OCI-LY1 (cell line): ENCODE measurements around the gene LRP5.
A peak's percentile ranks its signal among the peaks of the same experiment; 100 is the strongest.

Experiments used
- H2AFZ ChIP-seq: fragments of 200-600 bp; sonication (generic), shearing (Covaris generic); 2 replicates; pipeline ENCODE4 v1.6.0; 2014; ENCODE audit warnings: antibody characterized with exemption, mild to moderate bottlenecking, low read length
- H3F3A ChIP-seq: fragments of 200-600 bp; sonication (generic), shearing (Covaris generic); 2 replicates; pipeline ENCODE4 v1.6.0; 2014; ENCODE audit warnings: mild to moderate bottlenecking, antibody characterized with exemption, low read length, moderate library complexity; ENCODE audit not compliant: insufficient read depth
- H3K27ac ChIP-seq: fragments of 200-600 bp; sonication (generic); 2 replicates; pipeline ENCODE4 v1.5.1; 2014; ENCODE audit warnings: low read length, mixed run types, mild to moderate bottlenecking, low read depth; ENCODE audit not compliant: poor library complexity, severe bottlenecking
- H3K27me3 ChIP-seq: fragments of 200-600 bp; sonication (generic); 2 replicates; pipeline ENCODE4 v1.6.0; 2014; ENCODE audit warnings: antibody characterized with exemption, mild to moderate bottlenecking, low read length, moderate library complexity; ENCODE audit not compliant: insufficient read depth
- H3K36me3 ChIP-seq: fragments of 200-600 bp; sonication (generic); 2 replicates; pipeline ENCODE4 v1.6.1; 2014; ENCODE audit warnings: mild to moderate bottlenecking, antibody characterized with exemption, low read length, moderate library complexity, mixed read lengths; ENCODE audit not compliant: insufficient read depth
- H3K4me1 ChIP-seq: fragments of 200-600 bp; sonication (generic); 2 replicates; pipeline ENCODE4 v1.5.1; 2014; ENCODE audit warnings: mild to moderate bottlenecking, low read length, moderate library complexity; ENCODE audit not compliant: insufficient read depth, severe bottlenecking
- H3K4me2 ChIP-seq: fragments of 200-600 bp; sonication (generic), shearing (Covaris generic); 2 replicates; pipeline ENCODE4 v1.6.1; 2014; ENCODE audit warnings: low read length
- H3K4me3 ChIP-seq: fragments of 200-600 bp; sonication (generic); 2 replicates; pipeline ENCODE4 v1.5.1; 2014; ENCODE audit warnings: low read length, low read depth, mild to moderate bottlenecking, mixed read lengths; ENCODE audit not compliant: poor library complexity, severe bottlenecking
- H3K79me2 ChIP-seq: fragments of 200-600 bp; shearing (Covaris generic); 2 replicates; pipeline ENCODE4 v1.6.1; 2016; ENCODE audit warnings: mixed run types, low read length, mixed read lengths; ENCODE audit not compliant: insufficient read depth
- H3K9ac ChIP-seq: fragments of 200-600 bp; sonication (generic), shearing (Covaris generic); 2 replicates; pipeline ENCODE4 v1.6.1; 2014; ENCODE audit warnings: mild to moderate bottlenecking, low read length, mixed read lengths
- H3K9me2 ChIP-seq: fragments of 200-600 bp; sonication (generic), shearing (Covaris generic); 2 replicates; pipeline ENCODE4 v1.6.1; 2014; ENCODE audit warnings: low read depth, mild to moderate bottlenecking, low read length, mixed read lengths
- H3K9me3 ChIP-seq: fragments of 200-600 bp; shearing (Covaris generic); 2 replicates; pipeline ENCODE4 v1.6.1; 2014; ENCODE audit warnings: low read length, mixed read lengths
- H4K20me1 ChIP-seq: fragments of 200-600 bp; sonication (generic), shearing (Covaris generic); 2 replicates; pipeline ENCODE4 v1.6.0; 2016; ENCODE audit warnings: mild to moderate bottlenecking, low read length; ENCODE audit not compliant: insufficient read depth
- EZH2 ChIP-seq: fragments of 200-600 bp; sonication (generic), shearing (Covaris generic); IDR thresholded peaks from 2 replicates; pipeline ENCODE4 v1.8.0; 2017; ENCODE audit warnings: borderline replicate concordance, mixed run types, mild to moderate bottlenecking, antibody characterized with exemption, low read length, moderate library complexity, mixed read lengths
- TF ChIP-seq, protein P1 (sequence below): fragments of 200-600 bp; sonication (generic), shearing (Covaris generic); IDR thresholded peaks from 2 replicates; pipeline ENCODE4 v1.5.1; 2017; ENCODE audit warnings: mild to moderate bottlenecking, antibody characterized with exemption, low read length, moderate library complexity, mixed read lengths

The LRP5 gene

DNA sequence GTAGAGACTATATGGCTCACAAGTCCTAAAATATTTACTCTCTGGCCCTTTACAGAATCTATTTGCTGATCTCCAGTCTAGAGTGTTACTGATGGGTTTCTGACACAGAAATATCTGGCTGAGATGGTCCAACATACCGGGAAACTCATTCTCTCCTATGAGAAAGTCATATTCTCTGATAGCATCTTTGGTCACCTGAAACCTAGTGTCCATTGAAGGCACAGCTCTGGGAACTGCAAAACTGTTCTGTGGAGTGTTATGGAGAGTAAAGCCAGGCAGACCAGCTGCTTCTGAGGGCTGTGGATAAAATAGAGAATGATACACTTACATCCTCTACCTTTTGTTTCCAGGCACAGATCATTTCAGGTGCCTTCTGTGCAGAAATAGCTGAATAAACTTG lies 38.1 kb upstream of the LRP5 start:
- Histone ChIP-seq H3K4me3 (no peak overlapping the region), H3K4me2 (no peak overlapping the region), H3K4me1 (peaks cover 35% of the 10 kb centered on the region), H3K9ac (no peak overlapping the region), H2AFZ (no peak overlapping the region), H3K27ac (peak overlapping the region; percentile 54), H3F3A (peaks cover 3% of the 10 kb centered on the region; the same call in 1 of the 2 replicates), H3K36me3 (peaks cover 5% of the 10 kb centered on the region; the same call in 1 of the 2 replicates), H3K9me2 (no peaks in the 10 kb centered on the region), H3K9me3 (no peaks in the 10 kb centered on the region), H3K79me2 (no peaks in the 10 kb centered on the region), H3K27me3 (no peaks in the 10 kb centered on the region), H4K20me1 (no peaks in the 10 kb centered on the region)
- no peak for TF ChIP-seq EZH2
- TF ChIP-seq, protein P1, sequence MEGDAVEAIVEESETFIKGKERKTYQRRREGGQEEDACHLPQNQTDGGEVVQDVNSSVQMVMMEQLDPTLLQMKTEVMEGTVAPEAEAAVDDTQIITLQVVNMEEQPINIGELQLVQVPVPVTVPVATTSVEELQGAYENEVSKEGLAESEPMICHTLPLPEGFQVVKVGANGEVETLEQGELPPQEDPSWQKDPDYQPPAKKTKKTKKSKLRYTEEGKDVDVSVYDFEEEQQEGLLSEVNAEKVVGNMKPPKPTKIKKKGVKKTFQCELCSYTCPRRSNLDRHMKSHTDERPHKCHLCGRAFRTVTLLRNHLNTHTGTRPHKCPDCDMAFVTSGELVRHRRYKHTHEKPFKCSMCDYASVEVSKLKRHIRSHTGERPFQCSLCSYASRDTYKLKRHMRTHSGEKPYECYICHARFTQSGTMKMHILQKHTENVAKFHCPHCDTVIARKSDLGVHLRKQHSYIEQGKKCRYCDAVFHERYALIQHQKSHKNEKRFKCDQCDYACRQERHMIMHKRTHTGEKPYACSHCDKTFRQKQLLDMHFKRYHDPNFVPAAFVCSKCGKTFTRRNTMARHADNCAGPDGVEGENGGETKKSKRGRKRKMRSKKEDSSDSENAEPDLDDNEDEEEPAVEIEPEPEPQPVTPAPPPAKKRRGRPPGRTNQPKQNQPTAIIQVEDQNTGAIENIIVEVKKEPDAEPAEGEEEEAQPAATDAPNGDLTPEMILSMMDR, result no peak

DNA sequence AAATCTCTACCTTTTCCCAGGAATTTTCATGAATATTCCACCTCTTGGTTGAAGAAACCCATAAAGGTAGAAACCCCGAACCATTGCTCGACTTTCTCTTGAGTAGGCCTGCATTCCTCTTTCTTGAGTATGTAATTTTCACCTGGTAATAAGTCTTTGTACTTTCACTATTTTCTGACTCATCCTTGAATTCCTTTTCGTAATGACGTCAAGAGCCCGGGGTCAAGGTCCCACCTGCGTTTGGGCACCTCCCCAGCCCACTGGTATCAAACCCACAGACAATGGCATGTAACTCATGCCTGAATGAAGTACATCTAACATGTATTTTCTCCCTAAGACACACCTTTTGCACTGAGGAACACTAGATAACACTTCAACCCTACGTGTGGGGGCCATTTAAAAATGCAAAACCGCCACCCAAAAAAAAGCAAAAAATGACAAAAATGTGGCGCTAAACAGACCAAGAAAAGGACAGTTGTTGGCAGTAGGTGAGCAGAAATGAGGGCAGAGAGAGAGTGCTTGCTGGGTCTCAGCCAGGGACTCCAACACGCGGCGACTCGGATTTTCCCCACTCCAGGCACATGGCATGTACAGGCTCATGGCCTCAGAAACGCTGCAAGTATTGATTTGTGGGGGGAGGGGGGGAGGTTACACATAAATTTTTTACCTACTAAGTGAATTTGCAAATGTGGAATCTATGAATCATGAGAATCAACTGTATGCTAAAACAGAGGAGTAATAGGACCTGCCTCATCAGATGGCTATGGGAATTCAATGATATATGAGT lies 36.5 kb upstream of the LRP5 start:
- no peaks in the 10 kb centered on the region for H3K9me3 ChIP-seq
- H3K4me2 ChIP-seq, result no peak overlapping the region
- no peak overlapping the region for H2AFZ ChIP-seq
- peaks cover 3% of the 10 kb centered on the region; the same call in 1 of the 2 replicates for H3F3A ChIP-seq
- H3K79me2 ChIP-seq, result no peaks in the 10 kb centered on the region
- TF ChIP-seq EZH2, result no peak
- TF ChIP-seq, protein P1, result no peak
- peaks cover 5% of the 10 kb centered on the region; the same call in 1 of the 2 replicates for H3K36me3 ChIP-seq
- no peak overlapping the region for H3K9ac ChIP-seq
- no peaks in the 10 kb centered on the region for H4K20me1 ChIP-seq
- no peaks in the 10 kb centered on the region for H3K9me2 ChIP-seq
- H3K4me3 ChIP-seq, result no peak overlapping the region
- H3K27ac ChIP-seq, result no peak overlapping the region
- no peaks in the 10 kb centered on the region for H3K27me3 ChIP-seq
- H3K4me1 ChIP-seq, result peaks cover 19% of the 10 kb centered on the region

DNA sequence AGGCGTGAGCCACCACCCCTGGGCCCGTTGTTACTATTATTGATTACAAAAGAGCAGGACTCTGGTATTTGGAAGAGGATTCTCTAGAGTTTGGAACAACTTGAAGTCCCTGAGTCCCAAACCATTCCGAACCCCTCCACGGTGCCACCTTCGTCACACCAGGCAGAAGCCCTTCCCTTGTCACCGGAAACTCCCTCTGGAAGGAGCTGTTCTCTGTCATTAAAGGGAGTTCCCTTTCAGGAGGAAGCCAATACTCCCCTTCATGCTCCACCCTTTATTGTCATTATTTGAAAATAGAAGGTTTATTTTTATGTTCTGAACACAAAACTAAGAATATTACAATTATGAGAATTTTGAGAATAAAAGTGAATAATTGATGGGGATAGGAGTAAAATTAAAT lies 35.5 kb upstream of the LRP5 start:
- Histone ChIP-seq H3K9me2 (no peaks in the 10 kb centered on the region), H3K27me3 (no peaks in the 10 kb centered on the region), H3K4me1 (peaks cover 17% of the 10 kb centered on the region), H3K27ac (no peak overlapping the region), H3K36me3 (peaks cover 5% of the 10 kb centered on the region; the same call in 1 of the 2 replicates), H3K4me3 (no peak overlapping the region), H3K9me3 (no peaks in the 10 kb centered on the region), H3K4me2 (no peak overlapping the region), H2AFZ (no peak overlapping the region), H4K20me1 (no peaks in the 10 kb centered on the region), H3F3A (peaks cover 3% of the 10 kb centered on the region; the same call in 1 of the 2 replicates), H3K79me2 (no peaks in the 10 kb centered on the region), H3K9ac (no peak overlapping the region)
- TF ChIP-seq EZH2, result no peak
- TF ChIP-seq, protein P1, result no peak
